H1 (cell line): ENCODE measurements around the gene UGT1A10. TPM values are rescaled to one million over a fixed set of nuclear protein-coding genes. Genes with fewer than 3 reads are reported as not detected.

ENCODE experiments used
- CTCF ChIA-PET: fragments of 300-600 bp; sonication (Branson Sonifier 250); formaldehyde crosslinking; loops from one replicate; lab custom pipeline; 2021; ENCODE audit not compliant: partially characterized antibody; lab: Charles Lee
- POLR2A ChIA-PET: fragments of 300-600 bp; sonication (Branson Sonifier 250); formaldehyde crosslinking; loops from one replicate; lab custom pipeline; 2021; ENCODE audit warnings: inconsistent platforms; ENCODE audit not compliant: partially characterized antibody; lab: Charles Lee
- DNase-seq, 2 experiments: peaks; one replicate each; pipeline versions ENCODE4 v3.0.0 to v3.0.0-alpha.2; 2010 to 2022; ENCODE audit warnings: low spot score in 2 of 2, low read depth in 1 of 2, mixed read lengths in 1 of 2
- FAIRE-seq: peaks from 2 replicates; lab custom pipeline; 2011; peaks lifted over from hg19 to GRCh38; lab: Jason Lieb, UNC
- H2AFZ ChIP-seq: 2 replicates; pipeline ENCODE4 v1.8.1; 2012; ENCODE audit warnings: low read length, inconsistent platforms
- H2AK5ac ChIP-seq: 2 replicates; pipeline ENCODE4 v1.6.1; 2013; ENCODE audit warnings: low read depth, low read length
- H2BK120ac ChIP-seq: replicated peaks from 2 replicates; pipeline ENCODE3; 2013; ENCODE audit warnings: low read depth, low read length, inconsistent platforms
- H2BK12ac ChIP-seq: 2 replicates; pipeline ENCODE4 v1.6.1; 2013; ENCODE audit warnings: low read depth, low read length
- H2BK15ac ChIP-seq: 2 replicates; pipeline ENCODE4 v1.6.1; 2013; ENCODE audit warnings: low read length
- H2BK20ac ChIP-seq: 2 replicates; pipeline ENCODE4 v1.6.1; 2013; ENCODE audit warnings: low read length
- H2BK5ac ChIP-seq: 2 replicates; pipeline ENCODE4 v1.6.1; 2013; ENCODE audit warnings: low read depth, low read length
- H3K14ac ChIP-seq: 2 replicates; pipeline ENCODE4 v1.6.1; 2013; ENCODE audit warnings: inconsistent platforms; ENCODE audit not compliant: insufficient read length
- H3K18ac ChIP-seq: 2 replicates; pipeline ENCODE4 v1.6.1; 2013; ENCODE audit warnings: low read length; ENCODE audit errors: extremely low read depth
- H3K23ac ChIP-seq: 2 replicates; pipeline ENCODE4 v1.6.1; 2013; ENCODE audit warnings: inconsistent platforms; ENCODE audit not compliant: insufficient read length
- H3K23me2 ChIP-seq: 2 replicates; pipeline ENCODE4 v1.6.1; 2013; ENCODE audit warnings: low read depth, low read length
- H3K27ac ChIP-seq: 2 replicates; pipeline ENCODE4 v1.6.1; 2011; ENCODE audit warnings: low read depth, low read length, inconsistent platforms
- H3K27me3 ChIP-seq, 4 experiments: replicated peaks in 1 of 4; 1 replicate in 1 of 4; 2 replicates in 3 of 4; pipeline versions ENCODE4 v1.6.1 to v1.8.1; 2011 to 2013; ENCODE audit warnings: low read length in 3 of 4, mild to moderate bottlenecking in 3 of 4, inconsistent platforms in 2 of 4, mixed read lengths in 2 of 4, moderate library complexity in 1 of 4; ENCODE audit not compliant: control insufficient read depth in 3 of 4, insufficient read depth in 3 of 4; ENCODE audit errors: extremely low read depth in 1 of 4
- H3K36me3 ChIP-seq, 4 experiments: 2 replicates each; pipeline versions ENCODE4 v1.6.1 to v1.8.1; 2011 to 2013; ENCODE audit warnings: mild to moderate bottlenecking in 4 of 4, low read length in 3 of 4, moderate library complexity in 2 of 4, control low read depth in 1 of 4, inconsistent platforms in 1 of 4; ENCODE audit not compliant: insufficient read depth in 4 of 4, control insufficient read depth in 2 of 4
- H3K4ac ChIP-seq: replicated peaks from 2 replicates; pipeline ENCODE3; 2013; ENCODE audit warnings: low read length, low read depth, mixed read lengths, inconsistent platforms; ENCODE audit not compliant: insufficient read length
- H3K4me1 ChIP-seq, 4 experiments: replicated peaks in 1 of 4; 1 replicate in 1 of 4; 2 replicates in 3 of 4; pipeline versions ENCODE4 v1.6.1 to v1.8.1; 2011 to 2013; ENCODE audit warnings: low read length in 3 of 4, inconsistent platforms in 2 of 4, mixed read lengths in 1 of 4; ENCODE audit not compliant: insufficient read depth in 4 of 4, control insufficient read depth in 3 of 4
- H3K4me2 ChIP-seq, 2 experiments: 2 replicates each; pipeline versions ENCODE4 v1.6.1 to v1.8.1; 2011 to 2013; ENCODE audit warnings: low read depth in 2 of 2, low read length in 2 of 2, control low read depth in 1 of 2, inconsistent platforms in 1 of 2, mild to moderate bottlenecking in 1 of 2; ENCODE audit not compliant: insufficient read depth in 1 of 2
- H3K4me3 ChIP-seq, 4 experiments: fragments of 200-600, 300-600 bp in 1 of 4; sonication (generic), shearing (Covaris generic), sonication (Bioruptor Twin) in 1 of 4; 2 replicates each; pipeline versions ENCODE4 v1.5.1 to v1.8.1; 2011 to 2016; ENCODE audit warnings: low read length in 4 of 4, low read depth in 3 of 4, control low read depth in 2 of 4, inconsistent platforms in 2 of 4, mild to moderate bottlenecking in 2 of 4, mixed read lengths in 1 of 4, moderate library complexity in 1 of 4; ENCODE audit not compliant: insufficient read depth in 2 of 4; ENCODE audit errors: extremely low read depth in 1 of 4
- H3K56ac ChIP-seq: replicated peaks from 2 replicates; pipeline ENCODE3; 2013; ENCODE audit warnings: low read depth, mild to moderate bottlenecking, mixed read lengths, low read length, inconsistent platforms; ENCODE audit not compliant: insufficient read length
- H3K79me1 ChIP-seq: 2 replicates; pipeline ENCODE4 v1.6.1; 2013; ENCODE audit warnings: low read depth, low read length, control low read depth
- H3K79me2 ChIP-seq, 2 experiments: 2 replicates each; pipeline versions ENCODE4 v1.6.1 to v1.8.1; 2012 to 2013; ENCODE audit warnings: low read length in 2 of 2, mild to moderate bottlenecking in 2 of 2, inconsistent platforms in 1 of 2; ENCODE audit not compliant: insufficient read depth in 2 of 2, control insufficient read depth in 1 of 2
- H3K9ac ChIP-seq, 4 experiments: replicated peaks in 1 of 4; 1 replicate in 1 of 4; 2 replicates in 3 of 4; pipeline versions ENCODE4 v1.6.1 to v1.8.1; 2011 to 2013; ENCODE audit warnings: low read depth in 3 of 4, low read length in 3 of 4, control low read depth in 2 of 4, mild to moderate bottlenecking in 2 of 4, moderate library complexity in 2 of 4, inconsistent platforms in 1 of 4; ENCODE audit errors: extremely low read depth in 1 of 4
- H3K9me3 ChIP-seq, 2 experiments: 2 replicates each; pipeline versions ENCODE4 v1.6.1 to v1.8.1; 2012 to 2013; ENCODE audit warnings: mild to moderate bottlenecking in 2 of 2, moderate library complexity in 2 of 2, control low read depth in 1 of 2, inconsistent platforms in 1 of 2, low read depth in 1 of 2, low read length in 1 of 2, mixed read lengths in 1 of 2; ENCODE audit not compliant: insufficient read depth in 2 of 2
- H4K20me1 ChIP-seq, 2 experiments: replicated peaks in 1 of 2; 2 replicates each; pipeline versions ENCODE3 to v1.8.1; 2011 to 2013; ENCODE audit warnings: inconsistent platforms in 2 of 2, low read length in 2 of 2, mild to moderate bottlenecking in 1 of 2; ENCODE audit not compliant: insufficient read depth in 2 of 2, control insufficient read depth in 1 of 2
- H4K5ac ChIP-seq: 2 replicates; pipeline ENCODE4 v1.6.1; 2013; ENCODE audit warnings: low read length, low read depth, mixed read lengths, inconsistent platforms; ENCODE audit not compliant: insufficient read length
- H4K8ac ChIP-seq: 2 replicates; pipeline ENCODE4 v1.8.0; 2013; ENCODE audit warnings: mild to moderate bottlenecking, moderate library complexity, low read length, inconsistent platforms; ENCODE audit not compliant: insufficient read depth; ENCODE audit errors: extremely low read depth
- H4K91ac ChIP-seq: replicated peaks from 2 replicates; pipeline ENCODE3; 2013; ENCODE audit warnings: low read length, mixed read lengths, inconsistent platforms; ENCODE audit not compliant: insufficient read length
- CBX5 ChIP-seq: fragments of 300-800, 300-1000 bp; sonication (generic); IDR thresholded peaks from 2 replicates; pipeline ENCODE4 v1.7.1; 2016; ENCODE audit warnings: antibody characterized with exemption, low read length, low read depth
- CREB1 ChIP-seq: IDR thresholded peaks from 2 replicates; pipeline ENCODE4 v1.6.1; 2012; ENCODE audit warnings: inconsistent platforms
- EZH2 ChIP-seq: fragments of 200-600 bp; sonication (generic); IDR thresholded peaks from 2 replicates; pipeline ENCODE4 v1.7.1; 2012; ENCODE audit warnings: low read depth, mild to moderate bottlenecking, moderate library complexity, low read length, inconsistent platforms; ENCODE audit not compliant: severe bottlenecking
- FOSL1 ChIP-seq: IDR thresholded peaks from 2 replicates; pipeline ENCODE4 v1.6.1; 2011; ENCODE audit warnings: mild to moderate bottlenecking, low read depth, low read length, moderate library complexity; ENCODE audit not compliant: insufficient read depth
- MAFK ChIP-seq: IDR thresholded peaks from 2 replicates; pipeline ENCODE4 v1.6.1; 2012; ENCODE audit warnings: low read depth, mild to moderate bottlenecking, improper control_type of control experiment, low read length
- NRF1 ChIP-seq: IDR thresholded peaks from 2 replicates; pipeline ENCODE4 v1.6.1; 2011; ENCODE audit warnings: mild to moderate bottlenecking, low read depth, low read length, improper control_type of control experiment
- RXRA ChIP-seq: IDR thresholded peaks from 2 replicates; pipeline ENCODE4 v1.6.1; 2011; ENCODE audit warnings: low read depth, mild to moderate bottlenecking, low read length, moderate library complexity; ENCODE audit not compliant: insufficient read depth
- SIX5 ChIP-seq: IDR thresholded peaks from 2 replicates; pipeline ENCODE4 v1.6.1; 2011; ENCODE audit warnings: mild to moderate bottlenecking, low read depth, low read length
- SRF ChIP-seq: IDR thresholded peaks from 2 replicates; pipeline ENCODE4 v1.6.1; 2011; ENCODE audit warnings: mild to moderate bottlenecking, low read depth, low read length, moderate library complexity
- WGBS, 2 experiments: shearing (Covaris generic) in 1 of 2; methylation state at CpG; one replicate each; pipeline versions ENCODE4 v1.1.6 to v1.1.7; 2013 to 2015; ENCODE audit warnings: low lambda C conversion rate in 2 of 2, mixed read lengths in 2 of 2, inconsistent platforms in 1 of 2, low coverage in 1 of 2, missing lambda C conversion rate in 1 of 2; ENCODE audit not compliant: insufficient replicate concordance in 2 of 2, insufficient coverage in 1 of 2, insufficient read length in 1 of 2; ENCODE audit errors: extremely low coverage in 1 of 2, missing lambda C conversion rate in 1 of 2; 5-methylcytosine and 5-hydroxymethylcytosine counted together
- polyA plus RNA-seq, 7 experiments: library from polyadenylated mRNA; depleted of rRNA in 3 of 7; stranded (reverse) in 5 of 7; unstranded in 2 of 7; fragments of >200 nt in 5 of 7; fragments of 200-250 nt in 2 of 7; gene quantifications; 1 replicate in 5 of 7; 2 replicates in 1 of 7; 4 replicates in 1 of 7; pipeline versions ENCODE4 v1.2.1 to v1.2.3, GENCODE V29; 2011 to 2013; ENCODE audit warnings: missing spikeins in 2 of 7, mixed read lengths in 2 of 7
- total RNA-seq: library from RNA; stranded (reverse); fragmentation: NEBNext Ultra II Directional; extraction: Animal tissue kit (Norgen Biotek cat#: 25700); gene quantifications from 2 replicates; pipeline ENCODE4 v1.2.1, GENCODE V29; 2021
- TF ChIP-seq, protein P1 (sequence below): IDR thresholded peaks from 2 replicates; pipeline ENCODE4 v1.6.1; 2012; ENCODE audit warnings: inconsistent platforms

Gene UGT1A10
- total and polyA plus RNA-seq, 2 of the 8 experiments (the other 6 are each of a cell fraction or from before 2014, with no cell fraction given): not detected

DNA sequence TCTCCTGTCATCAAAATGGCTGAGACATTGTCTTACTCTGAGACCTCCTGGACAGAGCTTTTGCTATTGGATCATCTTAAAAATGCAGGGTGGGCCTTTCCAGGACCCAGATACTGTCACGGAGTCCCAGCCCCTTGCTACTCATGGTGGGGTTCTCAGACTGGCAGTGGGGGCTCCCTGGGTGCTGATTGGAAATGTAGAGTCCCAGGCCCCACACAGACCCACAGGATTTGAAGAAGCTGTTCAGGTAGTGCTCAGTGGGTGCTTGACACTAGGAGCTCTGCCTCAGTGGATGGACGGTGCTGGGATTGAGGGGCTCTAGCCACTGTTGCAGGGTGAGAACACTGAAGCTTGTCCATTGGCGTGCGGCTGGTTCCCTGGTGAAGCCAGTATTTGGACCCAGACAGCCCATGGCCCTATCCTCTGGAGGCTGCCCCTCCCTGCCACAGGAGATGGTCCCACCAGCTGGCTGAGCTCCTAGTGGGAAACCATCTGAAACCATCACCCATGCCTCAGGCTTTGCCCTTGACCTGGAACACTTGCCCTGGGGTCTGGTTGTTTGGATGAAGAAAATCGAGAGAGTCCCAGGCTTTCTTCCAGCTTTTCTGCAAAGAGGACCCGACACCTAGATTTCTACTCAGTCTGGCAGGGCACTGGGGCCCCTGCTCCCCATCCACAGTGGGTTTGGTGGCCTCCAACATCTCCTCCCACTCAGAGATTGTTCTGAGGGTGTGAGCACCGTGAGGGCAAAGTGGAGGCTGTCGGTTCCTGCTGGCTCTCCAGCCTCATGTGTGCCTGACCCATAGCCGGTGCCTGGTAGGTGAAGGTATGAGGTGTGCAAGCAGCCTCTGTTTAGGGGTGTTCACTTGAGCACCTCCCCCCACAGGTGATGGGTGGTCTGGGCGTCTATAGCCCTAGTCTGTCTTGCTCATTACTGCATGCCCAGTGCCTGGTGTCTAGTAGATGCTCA is 172.0 kb downstream of the UGT1A10 start:
- ChIA-PET POLR2A (no interaction called here), CTCF (no interaction called here)
- Histone ChIP-seq H3K9ac (no peak overlapping the region), H2BK15ac (no peak overlapping the region), H3K14ac (no peak overlapping the region), H2AK5ac (no peak overlapping the region), H3K4me2 (no peak overlapping the region), H3K56ac (no peak overlapping the region), H3K79me2 (no peaks in the 10 kb centered on the region), H3K23me2 (no peaks in the 10 kb centered on the region), H3K4ac (no peak overlapping the region), H2AFZ (no peak overlapping the region), H4K8ac (no peak overlapping the region), H3K9me3 (peaks cover 0 to 4% of the 10 kb centered on the region in 2 experiments; a peak in 2 of 4 replicates), H3K27me3 (no peaks in the 10 kb centered on the region), H2BK120ac (no peak overlapping the region), H3K18ac (no peak overlapping the region), H3K36me3 (no peaks in the 10 kb centered on the region), H2BK5ac (no peak overlapping the region), H3K4me1 (no peaks in the 10 kb centered on the region), H3K4me3 (no peak overlapping the region), H3K79me1 (no peaks in the 10 kb centered on the region), H4K91ac (no peak overlapping the region), H2BK20ac (no peak overlapping the region), H3K23ac (no peak overlapping the region), H4K20me1 (no peaks in the 10 kb centered on the region), H2BK12ac (0 out of 2 replicates have a peak overlapping the region, but pooled peaks have one; percentile 27), H4K5ac (no peak overlapping the region), H3K27ac (no peak overlapping the region)
- DNase-seq (peak in 1 of 2 experiments; percentile 14), FAIRE-seq (no peak)
- no peak for TF ChIP-seq NRF1
- TF ChIP-seq, protein P1, sequence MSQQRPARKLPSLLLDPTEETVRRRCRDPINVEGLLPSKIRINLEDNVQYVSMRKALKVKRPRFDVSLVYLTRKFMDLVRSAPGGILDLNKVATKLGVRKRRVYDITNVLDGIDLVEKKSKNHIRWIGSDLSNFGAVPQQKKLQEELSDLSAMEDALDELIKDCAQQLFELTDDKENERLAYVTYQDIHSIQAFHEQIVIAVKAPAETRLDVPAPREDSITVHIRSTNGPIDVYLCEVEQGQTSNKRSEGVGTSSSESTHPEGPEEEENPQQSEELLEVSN: no peak
- no peak for TF ChIP-seq EZH2
- no peak for TF ChIP-seq MAFK
- TF ChIP-seq SRF: no peak
- no peak for TF ChIP-seq SIX5
- no peak for TF ChIP-seq FOSL1
- TF ChIP-seq RXRA: no peak
- TF ChIP-seq CBX5: no peak
- no peak for TF ChIP-seq CREB1
- WGBS, 2 experiments: 79% methylated on average over 10 of the region's 10 CpGs; no CpG with 5 or more reads in 1 of the 2 experiments
